ENCODE data around the gene MAMLD1.

- TF ChIP-seq EP300 (IDR thresholded peaks at IDR 0.05): no peak
- TF ChIP-seq, protein P1, sequence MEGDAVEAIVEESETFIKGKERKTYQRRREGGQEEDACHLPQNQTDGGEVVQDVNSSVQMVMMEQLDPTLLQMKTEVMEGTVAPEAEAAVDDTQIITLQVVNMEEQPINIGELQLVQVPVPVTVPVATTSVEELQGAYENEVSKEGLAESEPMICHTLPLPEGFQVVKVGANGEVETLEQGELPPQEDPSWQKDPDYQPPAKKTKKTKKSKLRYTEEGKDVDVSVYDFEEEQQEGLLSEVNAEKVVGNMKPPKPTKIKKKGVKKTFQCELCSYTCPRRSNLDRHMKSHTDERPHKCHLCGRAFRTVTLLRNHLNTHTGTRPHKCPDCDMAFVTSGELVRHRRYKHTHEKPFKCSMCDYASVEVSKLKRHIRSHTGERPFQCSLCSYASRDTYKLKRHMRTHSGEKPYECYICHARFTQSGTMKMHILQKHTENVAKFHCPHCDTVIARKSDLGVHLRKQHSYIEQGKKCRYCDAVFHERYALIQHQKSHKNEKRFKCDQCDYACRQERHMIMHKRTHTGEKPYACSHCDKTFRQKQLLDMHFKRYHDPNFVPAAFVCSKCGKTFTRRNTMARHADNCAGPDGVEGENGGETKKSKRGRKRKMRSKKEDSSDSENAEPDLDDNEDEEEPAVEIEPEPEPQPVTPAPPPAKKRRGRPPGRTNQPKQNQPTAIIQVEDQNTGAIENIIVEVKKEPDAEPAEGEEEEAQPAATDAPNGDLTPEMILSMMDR (IDR thresholded peaks at IDR 0.05): no peak
Measured at GRCh38 chrX:150313514-150313913, 49.6 kb upstream of the MAMLD1 start.
